HEK293 (cell line): ENCODE results near the gene ADAM23.

Experiments
- ZNF623 ChIP-seq: fragments of 450-650 bp; formaldehyde crosslinking; IDR thresholded peaks from 2 replicates; pipeline ENCODE4 v1.5.1; 2016; ENCODE audit warnings: missing biosample characterization, missing genetic modification characterization

The ADAM23 gene

DNA sequence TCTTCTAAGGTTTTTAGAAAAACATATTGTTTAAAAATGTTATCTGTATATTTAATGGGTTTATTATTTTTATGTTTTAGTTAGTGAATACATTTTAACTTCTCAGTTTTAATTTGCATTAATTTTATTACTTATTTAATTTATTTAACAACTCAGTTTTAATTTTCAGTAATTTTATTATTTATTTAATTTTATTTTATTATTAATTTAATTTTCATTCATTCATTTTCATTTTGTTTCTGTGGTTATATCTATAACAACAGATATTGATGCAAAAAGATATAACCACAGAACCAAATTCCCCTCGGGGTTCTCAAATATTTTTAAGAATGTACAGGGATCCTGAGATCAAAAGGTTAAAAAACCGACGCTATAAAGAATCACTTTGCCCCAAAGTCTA, 221.9 kb downstream of the ADAM23 start (continued):
- TF ChIP-seq ZNF623 (tag by site-specific recombination): no peak
- TF ChIP-seq, all 188 proteins: peak for 0
